Spleen (tissue), 7 donors: ENCODE results near the gene ABCA13.

ENCODE experiments used
- POLR2A ChIP-seq, 3 donors: fragments of 450-650 bp; IDR thresholded peaks; one replicate each; pipeline ENCODE4 v1.5.1; 2017; ENCODE audit warnings: antibody characterized with exemption in 3 of 3, mild to moderate bottlenecking in 1 of 3
- POLR2AphosphoS5 ChIP-seq, 3 donors: sonication (generic); formaldehyde crosslinking; IDR thresholded peaks; one replicate each; pipeline ENCODE4 v1.5.1; 2017; ENCODE audit warnings: antibody characterized with exemption in 3 of 3
- TF ChIP-seq, protein P1 (sequence below), 11 experiments: fragments of 200-600 bp in 7 of 11; fragments of 450-650 bp in 4 of 11; sonication (generic) in 4 of 11; IDR thresholded peaks in 8 of 11; conservative IDR thresholded peaks in 3 of 11; 1 replicate in 7 of 11; 2 replicates in 4 of 11; pipeline versions ENCODE4 v1.4.0 to v1.8.0; 2016 to 2021; ENCODE audit warnings: antibody characterized with exemption in 11 of 11, inconsistent platforms in 4 of 11, mild to moderate bottlenecking in 1 of 11
- donor health status: DM: no; HTN: no; CAD: no; lungs with moderate emphysema.
- donor health status: DM: no; HTN: no; CAD: no.
- donor health status: DM: no; HTN: no; CAD: no.

DNA sequence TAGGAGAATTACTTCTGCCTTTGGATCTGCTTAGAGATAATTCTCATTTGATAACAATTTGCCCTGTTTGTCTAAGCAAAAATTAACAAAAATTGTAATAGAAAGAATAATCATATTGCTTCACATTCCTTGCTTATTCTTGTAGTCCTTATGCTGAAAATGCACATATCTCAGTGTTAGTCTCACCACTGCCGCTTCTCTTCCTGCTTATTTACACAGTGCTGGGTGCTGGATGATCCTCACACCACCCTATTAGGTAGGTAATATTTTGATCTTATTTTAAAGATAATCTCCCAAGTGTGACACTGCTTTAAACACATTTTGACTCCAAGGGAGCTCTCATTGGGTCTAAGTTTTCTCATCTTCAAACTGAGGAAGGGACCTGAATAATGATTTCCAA, 46.0 kb downstream of the ABCA13 start:
- TF ChIP-seq POLR2A (IDR thresholded peaks at IDR 0.05) (no peak), POLR2AphosphoS5 (IDR thresholded peaks at IDR 0.05) (no peak)
- TF ChIP-seq, protein P1, sequence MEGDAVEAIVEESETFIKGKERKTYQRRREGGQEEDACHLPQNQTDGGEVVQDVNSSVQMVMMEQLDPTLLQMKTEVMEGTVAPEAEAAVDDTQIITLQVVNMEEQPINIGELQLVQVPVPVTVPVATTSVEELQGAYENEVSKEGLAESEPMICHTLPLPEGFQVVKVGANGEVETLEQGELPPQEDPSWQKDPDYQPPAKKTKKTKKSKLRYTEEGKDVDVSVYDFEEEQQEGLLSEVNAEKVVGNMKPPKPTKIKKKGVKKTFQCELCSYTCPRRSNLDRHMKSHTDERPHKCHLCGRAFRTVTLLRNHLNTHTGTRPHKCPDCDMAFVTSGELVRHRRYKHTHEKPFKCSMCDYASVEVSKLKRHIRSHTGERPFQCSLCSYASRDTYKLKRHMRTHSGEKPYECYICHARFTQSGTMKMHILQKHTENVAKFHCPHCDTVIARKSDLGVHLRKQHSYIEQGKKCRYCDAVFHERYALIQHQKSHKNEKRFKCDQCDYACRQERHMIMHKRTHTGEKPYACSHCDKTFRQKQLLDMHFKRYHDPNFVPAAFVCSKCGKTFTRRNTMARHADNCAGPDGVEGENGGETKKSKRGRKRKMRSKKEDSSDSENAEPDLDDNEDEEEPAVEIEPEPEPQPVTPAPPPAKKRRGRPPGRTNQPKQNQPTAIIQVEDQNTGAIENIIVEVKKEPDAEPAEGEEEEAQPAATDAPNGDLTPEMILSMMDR (IDR thresholded peaks at IDR 0.05 in 8 of 11, conservative IDR thresholded peaks at IDR 0.05 in 3 of 11), result no peak
